GM18909 (cell line): Measurements from ENCODE around the gene ADAM10.

Experiments used
- ATAC-seq: cut with Tn5 transposase; IDR thresholded peaks from one replicate; pipeline ENCODE4 v1.9.1; 2021; ENCODE audit warnings: mild to moderate bottlenecking; ENCODE audit not compliant: unreplicated experiment, poor library complexity

The ADAM10 gene

GRCh38 chr15:58543664-58544335, 205.7 kb downstream of the ADAM10 start:
- no peak for ATAC-seq

DNA sequence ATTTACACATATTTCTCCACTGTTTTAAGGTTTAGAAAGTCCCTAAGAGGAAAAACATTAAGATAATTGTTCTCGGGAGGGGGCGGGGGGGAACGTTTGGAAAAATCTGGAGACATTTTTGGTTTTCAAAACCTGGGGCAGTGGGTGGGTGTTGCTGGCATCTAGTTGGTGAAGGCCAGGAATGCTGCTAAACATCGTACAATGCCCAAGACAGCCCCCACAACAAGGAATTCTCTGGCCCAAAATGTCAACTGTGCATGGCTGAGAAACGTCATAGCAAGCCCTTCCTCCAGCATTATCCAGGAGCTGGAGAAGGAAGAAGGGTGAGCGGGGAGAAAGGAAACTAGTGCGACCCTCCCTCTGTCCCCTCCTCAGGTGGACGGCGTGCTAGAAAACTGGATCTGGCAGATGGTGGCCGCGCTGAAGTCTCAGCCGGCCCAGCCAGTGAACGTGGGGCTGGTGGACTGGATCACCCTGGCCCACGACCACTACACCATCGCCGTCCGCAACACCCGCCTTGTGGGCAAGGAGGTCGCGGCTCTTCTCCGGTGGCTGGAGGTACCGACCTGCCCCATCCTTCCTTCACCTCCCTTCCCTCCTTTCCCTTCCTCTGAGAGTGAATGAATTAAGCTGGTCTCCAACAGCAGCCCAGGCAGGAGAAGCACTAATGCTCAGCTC, 208.0 kb downstream of the ADAM10 start:
- no peak for ATAC-seq

- ATAC-seq, result no peak
Measured at GRCh38 chr15:58539548-58539947, 210.0 kb downstream of the ADAM10 start.

- no peak for ATAC-seq
Measured at GRCh38 chr15:58538901-58539300, 210.6 kb downstream of the ADAM10 start.
